Omental fat pad (tissue), 4 donors: Measurements from ENCODE around the gene TSPAN7. TPM values are rescaled to one million over a fixed set of nuclear protein-coding genes. Genes with fewer than 3 reads are reported as not detected.

Experiments
- ATAC-seq: fragments of 150-250 bp; one replicate; pipeline ENCODE4 v1.9.1; 2016; ENCODE audit warnings: mild to moderate bottlenecking, moderate library complexity; ENCODE audit not compliant: low FRiP score
- DNase-seq: peaks from one replicate; pipeline ENCODE4 v3.0.0-alpha.2; 2019; ENCODE audit warnings: low spot score
- CTCF ChIP-seq, 3 donors: fragments of 450-650 bp; IDR thresholded peaks; one replicate each; pipeline ENCODE4 v1.5.1; 2016 to 2017; ENCODE audit warnings: antibody characterized with exemption in 3 of 3, mild to moderate bottlenecking in 3 of 3, moderate library complexity in 2 of 3
- total RNA-seq, 4 donors: library from RNA; depleted of rRNA; stranded (reverse); fragments of >200 nt; gene quantifications; one replicate each; pipeline ENCODE4 v1.1.0, GENCODE V29; 2016

The TSPAN7 gene
- total RNA-seq, 4 donors from 2014 or later, result 18.7 to 61.2 (median 40.8) TPM

- DNase-seq (no peak), ATAC-seq (no peak)
- TF ChIP-seq CTCF (IDR thresholded peaks at IDR 0.05), result no peak
These were observed 46.6 kb downstream of the TSPAN7 start for GRCh38 chrX:38607976-38608375.

- ATAC-seq (no peak), DNase-seq (no peak)
- no peak for TF ChIP-seq CTCF (IDR thresholded peaks at IDR 0.05)
These were observed 49.5 kb downstream of the TSPAN7 start for GRCh38 chrX:38610849-38611248.

GRCh38 chrX:38612281-38612680 lies 50.9 kb downstream of the TSPAN7 start:
- ATAC-seq (no peak), DNase-seq (no peak)
- TF ChIP-seq CTCF (IDR thresholded peaks at IDR 0.05), result no peak

- no peak for DNase-seq
- ATAC-seq, result no peak
- TF ChIP-seq CTCF (IDR thresholded peaks at IDR 0.05), result no peak
These were observed 53.1 kb downstream of the TSPAN7 start for GRCh38 chrX:38614485-38614884.

GRCh38 chrX:38616904-38617303 lies 55.6 kb downstream of the TSPAN7 start:
- ATAC-seq (no peak), DNase-seq (no peak)
- no peak for TF ChIP-seq CTCF (IDR thresholded peaks at IDR 0.05)

GRCh38 chrX:38618180-38618579 lies 56.8 kb downstream of the TSPAN7 start:
- TF ChIP-seq CTCF (IDR thresholded peaks at IDR 0.05), result no peak
- ATAC-seq, result no peak
- no peak for DNase-seq

GRCh38 chrX:38620623-38621022 lies 59.3 kb downstream of the TSPAN7 start:
- ATAC-seq (no peak), DNase-seq (no peak)
- no peak for TF ChIP-seq CTCF (IDR thresholded peaks at IDR 0.05)
